IMR-90 (cell line): ENCODE measurements around the gene PEX19. TPM values are rescaled to one million over a fixed set of nuclear protein-coding genes. Genes with fewer than 3 reads are reported as not detected.

Source experiments
- ATAC-seq: fragments of 200-7000 bp; cut with Tn5 transposase; 2 replicates; pipeline ENCODE4 v1.9.1; 2020; ENCODE audit warnings: low read depth, mild to moderate bottlenecking, moderate library complexity
- BruUV-seq: library from RNA; stranded (reverse); fragments of 400-500 nt; replicated peaks from 2 replicates; lab custom pipeline; 2021; lab: Mats Ljungman, UMichigan
- CTCF ChIA-PET: fragments of 300-600 bp; formaldehyde crosslinking; extraction: SDS; loops from one replicate; lab custom pipeline; 2021; ENCODE audit warnings: antibody characterized with exemption; lab: Yijun Ruan, JAX
- POLR2A ChIA-PET: fragments of 300-600 bp; sonication (Branson Sonifier 250); formaldehyde crosslinking; loops from one replicate; lab custom pipeline; 2022; ENCODE audit warnings: antibody characterized with exemption; ENCODE audit not compliant: unreplicated experiment; lab: Charles Lee
- DNase-seq: peaks from one replicate; pipeline ENCODE4 v3.0.0; 2013
- H2AFZ ChIP-seq: replicated peaks from 2 replicates; pipeline ENCODE3; 2013; ENCODE audit warnings: low read length, mild to moderate bottlenecking; ENCODE audit not compliant: poor library complexity
- H2AK5ac ChIP-seq: 2 replicates; pipeline ENCODE4 v1.6.1; 2013; ENCODE audit warnings: low read depth, low read length, inconsistent platforms
- H2AK9ac ChIP-seq: replicated peaks from 2 replicates; pipeline ENCODE3; 2013; ENCODE audit warnings: mild to moderate bottlenecking, low read depth, low read length, moderate library complexity; ENCODE audit not compliant: poor library complexity
- H2BK120ac ChIP-seq: 2 replicates; pipeline ENCODE4 v1.6.1; 2013; ENCODE audit warnings: low read depth, low read length, inconsistent platforms
- H2BK15ac ChIP-seq: 3 replicates; pipeline ENCODE4 v1.6.1; 2013; ENCODE audit warnings: low read depth, low read length, inconsistent platforms
- H2BK20ac ChIP-seq: 2 replicates; pipeline ENCODE4 v1.6.1; 2013; ENCODE audit warnings: low read depth, mild to moderate bottlenecking, inconsistent platforms, low read length, moderate library complexity
- H2BK5ac ChIP-seq: 2 replicates; pipeline ENCODE4 v1.6.1; 2013; ENCODE audit warnings: mild to moderate bottlenecking, low read depth, low read length, inconsistent platforms; ENCODE audit not compliant: poor library complexity, severe bottlenecking
- H3K14ac ChIP-seq: replicated peaks from 2 replicates; pipeline ENCODE4 v1.6.1; 2013; ENCODE audit warnings: low read depth, low read length, inconsistent platforms
- H3K18ac ChIP-seq: 2 replicates; pipeline ENCODE4 v1.6.1; 2013; ENCODE audit warnings: low read depth, low read length, control low read depth
- H3K23ac ChIP-seq: 2 replicates; pipeline ENCODE4 v1.6.1; 2013; ENCODE audit warnings: low read depth, low read length, inconsistent platforms
- H3K27ac ChIP-seq: 2 replicates; pipeline ENCODE4 v1.5.1; 2013; ENCODE audit warnings: mild to moderate bottlenecking, control low read depth, low read length; ENCODE audit not compliant: insufficient read depth
- H3K27me3 ChIP-seq: 2 replicates; pipeline ENCODE4 v1.6.1; 2013; ENCODE audit warnings: low read length; ENCODE audit not compliant: control insufficient read depth, insufficient read depth
- H3K36me3 ChIP-seq: 2 replicates; pipeline ENCODE4 v1.6.1; 2013; ENCODE audit warnings: low read length, mixed read lengths; ENCODE audit not compliant: control insufficient read depth, insufficient read depth
- H3K4ac ChIP-seq: 2 replicates; pipeline ENCODE4 v1.6.1; 2013; ENCODE audit warnings: low read depth, low read length, inconsistent platforms
- H3K4me1 ChIP-seq: 2 replicates; pipeline ENCODE4 v1.6.1; 2013; ENCODE audit warnings: low read length, mixed read lengths; ENCODE audit not compliant: control insufficient read depth, insufficient read depth
- H3K4me2 ChIP-seq: 2 replicates; pipeline ENCODE4 v1.6.1; 2013; ENCODE audit warnings: low read depth, mild to moderate bottlenecking, control low read depth, low read length, moderate library complexity
- H3K4me3 ChIP-seq: 2 replicates; pipeline ENCODE4 v1.5.1; 2013; ENCODE audit warnings: low read depth, mild to moderate bottlenecking, control low read depth, low read length, moderate library complexity; ENCODE audit not compliant: insufficient read depth
- H3K56ac ChIP-seq: 2 replicates; pipeline ENCODE4 v1.6.1; 2013; ENCODE audit warnings: low read length, inconsistent platforms; ENCODE audit not compliant: insufficient read depth; ENCODE audit errors: extremely low read depth
- H3K79me1 ChIP-seq, 2 experiments: 2 replicates each; pipeline ENCODE4 v1.6.1; 2013; ENCODE audit warnings: low read length in 2 of 2, inconsistent platforms in 1 of 2, low read depth in 1 of 2
- H3K9ac ChIP-seq: 2 replicates; pipeline ENCODE4 v1.6.1; 2013; ENCODE audit warnings: low read depth, low read length, control low read depth
- H3K9me1 ChIP-seq: 2 replicates; pipeline ENCODE4 v1.6.1; 2013; ENCODE audit warnings: low read length, inconsistent platforms; ENCODE audit not compliant: insufficient read depth
- H3K9me3 ChIP-seq: 2 replicates; pipeline ENCODE4 v1.6.1; 2013; ENCODE audit warnings: low read length; ENCODE audit not compliant: control insufficient read depth, insufficient read depth
- H4K20me1 ChIP-seq: 2 replicates; pipeline ENCODE4 v1.6.1; 2013; ENCODE audit warnings: low read length, inconsistent platforms; ENCODE audit not compliant: insufficient read depth
- H4K5ac ChIP-seq: 2 replicates; pipeline ENCODE4 v1.6.1; 2013; ENCODE audit warnings: mild to moderate bottlenecking, low read depth, low read length, control low read depth
- H4K8ac ChIP-seq, 2 experiments: 2 replicates each; pipeline ENCODE4 v1.6.1; 2013; ENCODE audit warnings: low read depth in 2 of 2, low read length in 2 of 2, control low read depth in 1 of 2, inconsistent platforms in 1 of 2
- H4K91ac ChIP-seq: 2 replicates; pipeline ENCODE4 v1.6.1; 2013; ENCODE audit warnings: low read depth, low read length, inconsistent platforms; ENCODE audit not compliant: insufficient read depth
- BHLHE40 ChIP-seq: fragments of 150-350 bp; IDR thresholded peaks from 2 replicates; pipeline ENCODE4 v1.6.1; 2016; ENCODE audit warnings: mild to moderate bottlenecking, low read depth, low read length
- CEBPB ChIP-seq: IDR thresholded peaks from 2 replicates; pipeline ENCODE4 v1.6.1; 2012; ENCODE audit warnings: low read depth, low read length, improper control_type of control experiment
- CHD1 ChIP-seq: IDR thresholded peaks from 2 replicates; pipeline ENCODE4 v1.6.1; 2012; ENCODE audit warnings: low read depth, low read length, improper control_type of control experiment
- FOS ChIP-seq: fragments of 150-350 bp; IDR thresholded peaks from 2 replicates; pipeline ENCODE4 v1.6.1; 2016; ENCODE audit warnings: low read depth, low read length
- MAFK ChIP-seq: IDR thresholded peaks from 2 replicates; pipeline ENCODE4 v1.6.1; 2012; ENCODE audit warnings: low read depth, low read length, improper control_type of control experiment
- MAZ ChIP-seq: IDR thresholded peaks from 2 replicates; pipeline ENCODE4 v1.6.1; 2012; ENCODE audit warnings: low read depth, mild to moderate bottlenecking, low read length, improper control_type of control experiment, moderate library complexity, borderline replicate concordance
- MXI1 ChIP-seq: IDR thresholded peaks from 2 replicates; pipeline ENCODE4 v1.6.1; 2012; ENCODE audit warnings: low read depth, mild to moderate bottlenecking, low read length, moderate library complexity, borderline replicate concordance
- NFE2L2 ChIP-seq: fragments of 150-350 bp; IDR thresholded peaks from 2 replicates; pipeline ENCODE4 v1.6.1; 2016; ENCODE audit warnings: low read depth, mild to moderate bottlenecking, low read length
- POLR2A ChIP-seq: IDR thresholded peaks from 2 replicates; pipeline ENCODE4 v1.6.1; 2012; ENCODE audit warnings: mild to moderate bottlenecking, low read depth, low read length
- RAD21 ChIP-seq: IDR thresholded peaks from 2 replicates; pipeline ENCODE4 v1.6.1; 2012; ENCODE audit warnings: low read length, improper control_type of control experiment
- RFX5 ChIP-seq: IDR thresholded peaks from 2 replicates; pipeline ENCODE4 v1.8.0; 2012; ENCODE audit warnings: low read depth, mild to moderate bottlenecking, low read length, moderate library complexity
- SMC3 ChIP-seq: fragments of 150-350 bp; IDR thresholded peaks from 2 replicates; pipeline ENCODE4 v1.6.1; 2016; ENCODE audit warnings: low read depth, mild to moderate bottlenecking, antibody characterized with exemption, low read length, moderate library complexity
- dilution Hi-C: fragments of 300-500 bp; cut with HindIII; formaldehyde crosslinking; loops from one replicate; pipeline ENCODE4 v1.14.3; 2018; ENCODE audit warnings: low sequenced_read_pairs; ENCODE audit not compliant: unreplicated experiment
- in situ Hi-C: fragments of 300-500 bp; cut with MboI; formaldehyde crosslinking; loops from 3 replicates; pipeline ENCODE4 v1.14.3; 2019; ENCODE audit warnings: low sequenced_read_pairs, inconsistent platforms, mixed read lengths
- intact Hi-C: fragments of 100-400 bp; cut with micrococcal nuclease; formaldehyde crosslinking; loops from 2 replicates; pipeline ENCODE4 v1.10.0; 2022
- polyA plus RNA-seq, 3 experiments: library from polyadenylated mRNA; depleted of rRNA; stranded (reverse); fragments of >200 nt; gene quantifications; 2 replicates each; pipeline ENCODE4 v1.2.3, GENCODE V29; 2012; ENCODE audit warnings: low replicate concordance in 1 of 3
- total RNA-seq: library from RNA; depleted of rRNA; stranded (reverse); fragments of >200 nt; gene quantifications from 2 replicates; pipeline ENCODE4 v1.2.3, GENCODE V29; 2012

Gene PEX19
- total and polyA plus RNA-seq, 2 of the 4 experiments (the other 2 are of a cell fraction) = 44.5 to 67.7 TPM

- Histone ChIP-seq H3K56ac (no peak overlapping the region), H2AFZ (no peak overlapping the region), H3K4ac (no peak overlapping the region), H2BK15ac (no peak overlapping the region), H3K23ac (no peak overlapping the region), H2BK120ac (no peak overlapping the region), H3K4me1 (peaks cover 2% of the 10 kb centered on the region; the same call in 1 of the 2 replicates), H3K79me1 (peaks cover 26 to 49% of the 10 kb centered on the region in 2 experiments), H3K27ac (no peak overlapping the region), H4K8ac (no peak overlapping the region), H4K20me1 (peaks cover 20% of the 10 kb centered on the region), H3K9ac (no peak overlapping the region), H3K14ac (no peak overlapping the region), H4K91ac (no peak overlapping the region), H4K5ac (no peak overlapping the region), H3K9me3 (no peaks in the 10 kb centered on the region), H3K4me3 (no peak overlapping the region), H3K36me3 (peaks cover 19% of the 10 kb centered on the region), H3K9me1 (no peaks in the 10 kb centered on the region), H2AK5ac (no peak overlapping the region), H3K18ac (no peak overlapping the region), H2BK20ac (no peak overlapping the region), H3K4me2 (no peak overlapping the region), H2AK9ac (no peak overlapping the region), H2BK5ac (no peak overlapping the region), H3K27me3 (no peaks in the 10 kb centered on the region)
- ATAC-seq (no peak), DNase-seq (no peak)
- ChIA-PET CTCF (interaction anchor here (1.0 to 3.0 kb wide), 8 partner anchors 9 to 142 kb away, joined by 3 to 22 read pairs (median 4); no protein-coding TSS in a partner anchor), POLR2A (interaction anchor here (0.6 kb wide), 1 partner anchor 107 kb away, joined by 3 read pairs; no protein-coding TSS in a partner anchor)
- in situ Hi-C loops (no loop called here), dilution Hi-C loops (no loop called here), intact Hi-C loops (loop anchor here (5.0 kb wide), 1 partner anchor 94 kb away; no protein-coding TSS in a partner anchor)
- TF ChIP-seq POLR2A (no peak), RFX5 (no peak), MAZ (no peak), CHD1 (no peak), RAD21 (no peak), SMC3 (no peak), MXI1 (no peak), NFE2L2 (no peak), MAFK (no peak), FOS (no peak), CEBPB (no peak), BHLHE40 (no peak)
- no TSS peak for BruUV-seq
Measured at GRCh38 chr1:160243767-160244166, 41.2 kb downstream of the PEX19 start.
